HG03066 (cell line): Measurements from ENCODE around the gene PAFAH1B1.
A peak's percentile ranks its signal among the peaks of the same experiment; 100 is the strongest.

Experiments used
- ATAC-seq: cut with Tn5 transposase; IDR thresholded peaks from one replicate; pipeline ENCODE4 v1.9.1; 2021; ENCODE audit warnings: low read depth; ENCODE audit not compliant: unreplicated experiment

Gene PAFAH1B1

DNA sequence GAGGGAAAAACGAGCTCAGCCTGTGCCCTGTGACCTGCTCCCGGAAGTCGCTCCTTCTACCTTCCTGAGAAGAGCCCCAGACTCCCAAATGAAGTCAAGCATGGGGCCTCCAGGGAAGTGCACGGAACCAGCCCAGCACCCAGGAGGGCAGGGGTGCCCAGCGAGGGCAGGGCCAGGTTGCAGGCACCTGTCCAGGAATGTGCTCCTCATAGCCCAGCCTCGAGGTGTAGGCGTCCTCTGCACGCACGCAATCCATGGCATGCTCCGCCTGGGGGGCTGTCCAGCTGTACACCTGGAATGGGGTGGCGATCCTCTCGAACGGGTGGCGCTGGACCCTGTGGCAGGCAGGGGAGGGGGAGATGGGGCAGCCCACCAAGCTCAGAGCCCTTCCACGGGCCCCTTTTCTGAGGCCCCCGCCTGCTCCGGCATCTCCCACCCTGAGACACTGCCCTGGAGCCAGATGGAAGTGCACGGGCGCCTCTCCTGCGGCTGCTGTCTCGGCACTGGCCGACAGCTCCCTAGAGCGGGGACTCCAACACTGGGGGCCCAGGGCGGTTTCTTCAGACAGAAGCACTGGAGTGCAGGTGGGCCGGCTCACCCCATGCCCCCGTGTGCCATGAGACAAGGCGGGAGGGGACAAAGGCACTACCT, 107.2 kb downstream of the PAFAH1B1 start:
- ATAC-seq, result no peak

DNA sequence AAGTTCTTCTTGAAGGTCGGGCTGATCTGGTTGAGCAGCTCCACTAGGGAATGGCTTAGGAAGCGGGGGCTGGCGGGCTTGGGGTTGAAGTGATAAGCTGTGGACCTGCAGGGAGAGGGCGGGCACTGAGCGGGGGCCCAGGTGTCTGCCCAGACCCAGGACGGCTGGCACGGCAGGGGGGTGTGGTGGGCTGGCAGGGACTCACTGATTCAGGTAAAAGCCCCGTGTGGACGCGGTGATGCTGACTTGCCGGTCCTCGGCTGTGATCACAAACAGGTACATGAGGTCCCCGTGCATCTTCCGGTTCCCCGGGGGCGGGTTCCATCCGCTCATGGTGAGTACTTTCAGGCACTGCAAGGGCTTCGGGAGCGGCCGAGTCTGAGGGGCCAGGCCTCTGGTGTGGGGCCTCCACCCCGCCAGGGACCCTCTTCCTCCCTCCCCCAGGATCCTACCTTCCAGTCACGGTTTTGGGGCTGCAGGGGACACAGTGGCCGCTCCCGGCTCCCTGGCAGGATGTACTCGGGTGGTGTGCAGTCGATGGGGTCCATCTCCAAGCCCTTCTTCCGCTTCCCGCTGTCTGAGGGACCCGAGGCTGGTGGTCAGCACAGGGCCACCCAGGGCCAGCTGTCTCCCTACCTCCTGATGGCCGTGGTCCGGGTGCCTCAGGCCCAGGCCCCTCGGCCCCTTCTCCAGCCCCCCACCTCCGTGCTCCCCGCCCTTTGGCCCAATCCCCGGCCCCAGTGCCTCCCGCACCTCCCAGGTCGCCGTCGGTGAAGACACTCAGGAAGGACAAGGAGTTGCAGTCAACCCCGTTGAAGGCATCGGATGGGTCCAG, 107.9 kb downstream of the PAFAH1B1 start:
- no peak for ATAC-seq

DNA sequence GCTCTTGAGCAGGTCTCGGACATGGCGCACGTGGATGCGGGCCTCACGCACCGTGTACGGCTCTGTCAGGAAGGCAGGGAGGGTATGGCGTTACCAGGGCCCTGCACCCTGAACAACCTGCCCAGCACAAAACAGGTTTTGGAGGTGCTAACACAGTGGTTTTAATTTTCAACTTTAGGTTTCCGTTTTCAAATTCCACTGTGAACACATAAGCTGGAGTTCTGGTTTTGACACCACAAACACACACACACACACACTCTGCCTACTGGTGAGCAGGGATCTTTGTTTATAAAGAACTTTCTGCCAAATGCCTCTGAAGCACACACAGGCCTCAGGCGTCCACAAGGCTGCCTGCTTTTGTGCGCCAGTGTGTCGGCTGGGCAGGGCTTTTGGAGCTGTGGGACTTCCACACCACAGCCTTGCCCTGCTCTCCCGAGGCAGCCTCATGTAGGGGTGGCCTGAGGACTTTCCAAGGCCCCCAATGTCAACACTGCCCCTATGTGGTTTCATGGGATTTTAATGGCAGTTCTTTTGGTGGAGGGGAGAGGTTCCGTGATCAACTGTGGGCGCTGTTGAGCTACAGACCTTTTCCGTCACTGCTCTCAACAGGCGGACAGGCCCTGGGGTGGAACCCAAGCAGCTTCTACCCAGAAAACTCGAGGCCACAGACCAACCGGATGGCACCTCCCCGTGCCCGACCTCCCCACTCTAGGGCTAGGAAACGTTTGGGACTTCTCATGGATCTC, 108.7 kb downstream of the PAFAH1B1 start:
- ATAC-seq, result no peak

DNA sequence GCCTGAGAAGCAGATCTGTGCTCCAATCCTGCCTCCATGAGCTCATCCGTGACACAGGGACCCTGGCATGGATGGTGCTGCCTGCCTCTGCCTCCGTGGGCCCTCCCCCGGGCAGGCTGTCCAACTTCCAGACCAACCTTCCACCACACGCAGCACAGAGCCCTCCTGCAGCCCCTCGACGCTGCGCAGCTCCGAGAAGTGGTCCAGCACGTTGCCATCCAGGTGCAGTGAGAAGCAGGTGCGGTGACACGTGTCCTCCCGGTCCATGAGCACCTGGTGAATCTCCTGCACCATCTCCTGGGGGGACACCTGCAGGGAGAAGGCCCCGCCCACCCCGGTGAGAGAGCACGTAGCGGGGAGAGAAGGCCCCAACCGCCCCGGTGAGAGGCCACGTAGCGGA, 109.7 kb downstream of the PAFAH1B1 start:
- ATAC-seq, result no peak

DNA sequence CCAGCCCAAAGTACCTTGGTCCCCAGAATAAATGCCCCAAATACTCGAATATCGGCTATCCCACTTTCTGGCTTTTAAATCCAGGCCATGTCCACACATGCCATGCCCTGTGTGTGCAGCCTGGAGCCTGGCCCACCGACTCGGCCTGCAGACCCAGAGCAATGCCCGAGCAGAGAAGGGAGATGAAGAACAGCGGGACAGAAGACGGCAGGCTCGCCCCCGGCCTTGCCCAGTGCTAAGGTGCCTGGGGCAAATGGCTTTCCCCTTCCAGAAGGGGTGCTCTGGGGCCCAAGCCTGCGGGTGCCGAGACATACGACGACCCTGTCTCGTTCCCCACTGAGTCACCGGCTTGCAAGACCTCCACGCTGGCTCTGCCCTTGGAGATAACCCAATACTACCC, 110.2 kb downstream of the PAFAH1B1 start:
- no peak for ATAC-seq

DNA sequence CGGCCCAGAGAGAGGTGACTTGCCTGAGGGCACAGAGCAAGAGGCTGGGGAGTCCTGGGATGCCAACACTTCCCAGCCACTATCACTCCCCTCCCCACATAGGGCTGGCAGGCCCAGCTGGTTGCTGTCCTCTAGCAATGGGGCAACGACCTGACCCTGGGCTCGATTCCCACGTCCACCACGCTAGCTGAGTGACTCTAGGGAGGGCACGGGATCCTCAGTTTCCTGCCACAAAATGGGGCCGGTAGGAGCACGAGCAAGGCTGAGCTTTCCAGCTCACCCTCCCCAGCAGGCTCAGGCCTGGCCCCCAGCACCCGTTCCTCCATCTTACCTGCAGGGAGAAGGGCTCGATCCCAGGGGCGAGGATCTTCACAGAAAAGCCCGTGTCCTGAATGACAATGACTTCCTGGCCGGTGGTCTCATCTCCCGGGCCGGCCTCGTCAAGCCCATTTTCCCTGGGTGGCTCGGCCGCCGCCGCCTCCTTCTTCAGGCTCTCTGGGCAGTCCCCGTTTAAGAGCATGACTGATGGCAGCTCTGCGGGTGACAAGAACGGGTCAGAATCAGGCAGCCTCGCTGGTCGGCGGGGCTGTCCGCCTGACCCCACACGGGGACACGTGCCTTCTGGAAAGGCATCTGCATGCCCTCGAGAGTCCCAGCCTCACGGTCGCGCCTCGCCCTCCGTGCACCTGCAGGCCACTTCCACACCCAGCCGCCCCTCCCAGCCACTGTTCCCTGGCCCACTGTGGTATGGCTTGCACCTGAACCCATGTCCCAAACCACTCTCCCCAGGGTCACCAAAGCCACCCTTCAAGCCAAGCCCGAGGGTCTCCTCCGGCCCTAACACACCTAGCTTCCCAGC, 110.8 kb downstream of the PAFAH1B1 start:
- ATAC-seq, result no peak

DNA sequence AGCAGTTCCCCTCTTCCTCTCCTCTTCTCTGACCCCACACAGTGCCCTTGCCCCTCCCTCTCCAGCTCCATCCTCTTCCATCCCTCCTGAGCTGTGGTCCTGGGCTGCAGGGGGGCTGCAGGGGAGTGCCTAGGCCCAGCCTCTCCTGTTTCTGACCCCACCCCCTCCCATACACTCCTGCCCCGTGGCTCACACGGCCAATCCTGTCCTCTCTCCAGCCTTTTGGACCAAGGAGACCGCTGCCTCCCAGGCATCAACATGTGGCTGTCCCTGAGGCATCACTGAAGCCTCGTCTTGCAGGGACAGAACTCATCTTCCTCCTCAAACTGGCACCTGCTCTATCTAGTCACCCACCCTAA, 111.4 kb downstream of the PAFAH1B1 start:
- ATAC-seq, result no peak

DNA sequence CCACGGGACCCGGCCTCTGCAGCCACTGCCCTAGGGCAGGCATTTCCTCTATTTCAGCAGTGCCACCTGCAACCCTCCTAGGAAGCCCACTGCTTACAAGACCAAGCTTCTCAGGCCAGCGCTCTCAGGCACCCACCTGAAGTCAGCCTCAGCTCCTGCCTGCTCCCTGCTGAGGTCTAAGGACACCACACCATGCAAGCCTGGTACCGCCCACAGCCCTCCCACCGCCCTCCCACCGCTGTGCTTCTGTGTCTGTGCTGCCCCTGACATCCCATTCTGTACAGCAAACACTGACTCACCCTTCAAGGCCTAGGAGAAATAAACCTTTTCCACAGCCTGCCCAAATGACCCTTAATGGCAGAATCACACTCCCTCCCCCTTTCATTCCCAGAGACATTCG, 111.8 kb downstream of the PAFAH1B1 start:
- ATAC-seq, result no peak

DNA sequence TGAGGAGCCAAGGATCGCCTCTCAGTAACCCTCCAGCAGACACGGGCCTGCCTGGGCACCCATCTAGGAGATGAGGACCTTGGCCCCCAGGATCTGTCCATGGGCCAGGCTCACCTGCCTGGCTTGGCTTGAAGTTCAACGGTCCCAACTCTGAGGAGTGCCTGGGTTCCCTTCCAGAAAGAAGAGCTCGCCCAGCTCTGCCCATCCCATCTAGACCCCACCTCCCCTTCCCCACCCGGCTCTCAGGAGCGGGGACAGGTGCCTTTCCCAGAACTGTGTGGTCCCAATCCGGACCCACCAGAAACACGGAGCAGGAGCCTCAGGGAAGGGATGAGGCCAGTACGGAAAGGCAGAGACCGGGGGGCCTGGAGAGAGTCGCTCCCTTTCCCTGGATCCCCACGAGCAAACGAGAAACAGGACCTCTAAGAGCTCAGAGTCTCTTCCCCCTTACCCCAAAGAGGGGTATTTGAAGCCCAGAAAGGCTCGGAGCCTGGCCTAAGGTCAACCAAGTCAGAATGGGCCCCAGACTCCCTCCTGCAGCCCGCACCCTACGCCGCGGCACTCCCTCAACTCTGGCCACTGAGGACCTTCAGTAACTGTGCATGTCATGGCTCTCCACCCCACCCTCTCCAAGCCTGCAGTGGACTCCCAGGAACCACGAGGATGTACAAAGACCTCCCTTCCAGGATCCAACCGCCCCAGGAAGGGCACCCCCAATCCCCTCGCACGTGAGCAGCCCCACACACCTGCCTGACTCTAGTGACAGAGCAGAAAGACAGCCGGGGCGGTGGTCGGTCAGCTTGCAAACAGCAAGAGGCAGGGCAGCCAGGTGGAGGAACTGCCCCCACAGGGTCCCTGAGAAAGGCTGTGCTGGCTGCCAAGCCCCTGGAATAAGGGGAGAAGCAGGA, 112.7 kb downstream of the PAFAH1B1 start:
- no peak for ATAC-seq

DNA sequence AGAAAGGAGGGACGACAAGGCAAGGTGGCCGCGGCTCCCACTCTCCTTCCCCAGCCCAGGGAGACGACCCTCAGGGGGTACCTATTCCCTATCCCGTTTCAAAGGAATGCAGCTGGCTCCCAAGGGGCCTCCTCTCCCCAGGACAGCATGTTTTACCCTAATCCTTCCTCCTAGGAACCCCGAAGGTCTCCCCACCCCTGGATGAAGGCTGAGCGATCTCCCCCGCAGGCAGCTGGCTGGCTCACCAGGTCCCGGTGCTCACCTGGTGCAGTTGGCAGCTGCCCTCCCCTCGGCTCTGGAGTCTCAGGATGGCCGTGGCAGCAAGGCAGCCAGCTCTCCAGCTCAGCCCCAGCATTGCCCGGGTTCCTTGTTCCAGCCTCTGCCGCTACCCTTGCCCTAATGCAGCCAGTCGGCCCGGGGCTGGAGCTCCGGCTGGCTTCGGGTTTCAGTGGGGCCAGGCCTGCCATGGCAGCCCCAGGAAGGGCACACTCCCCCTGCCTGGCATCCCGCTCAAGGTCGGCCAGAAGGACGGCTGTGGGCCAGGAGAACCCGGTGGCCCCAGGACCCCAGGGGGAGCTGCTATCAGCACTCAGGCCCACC, 113.6 kb downstream of the PAFAH1B1 start:
- ATAC-seq, result no peak

DNA sequence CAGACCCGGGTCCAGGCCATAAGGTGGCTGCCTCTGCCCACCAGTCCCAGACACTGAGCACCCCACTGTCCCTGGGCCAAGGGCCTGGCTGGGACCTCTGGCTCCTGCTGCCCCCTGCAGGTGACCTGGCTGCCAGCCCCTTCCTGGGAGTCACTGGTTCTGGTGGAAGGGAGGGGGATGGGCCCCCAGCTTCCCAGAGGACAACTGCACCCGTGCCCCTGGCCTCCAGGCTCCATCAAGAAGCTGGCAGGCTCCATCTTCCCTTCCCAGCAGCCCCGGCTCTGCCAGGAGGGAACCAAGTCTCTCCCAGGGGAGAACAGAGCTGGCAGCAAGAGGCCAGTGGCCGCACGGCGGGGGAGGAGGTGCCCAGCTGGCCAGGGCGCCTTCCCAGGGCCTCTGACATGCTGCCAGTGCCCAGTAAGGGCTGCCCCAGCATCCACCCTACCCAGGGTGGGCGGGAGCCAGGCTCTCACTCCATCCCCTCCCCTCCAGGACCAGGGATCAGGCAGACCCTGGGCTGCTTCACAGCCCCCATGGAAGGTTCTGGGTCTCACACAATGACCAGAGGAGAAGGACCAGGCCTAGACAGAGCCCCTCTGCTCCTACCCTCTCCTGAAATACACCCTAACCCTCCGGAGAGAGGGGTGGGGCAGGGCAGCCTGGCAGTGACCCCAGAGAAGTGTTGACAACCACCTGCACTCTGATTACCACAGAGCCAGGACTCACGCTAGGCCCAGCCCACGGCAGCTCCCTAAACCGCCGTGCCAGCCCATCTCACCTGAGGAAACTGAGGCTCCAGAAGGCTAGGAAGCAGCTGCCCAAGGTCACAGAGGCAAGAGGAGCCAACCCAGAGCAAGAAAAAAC, 114.5 kb downstream of the PAFAH1B1 start:
- no peak for ATAC-seq

DNA sequence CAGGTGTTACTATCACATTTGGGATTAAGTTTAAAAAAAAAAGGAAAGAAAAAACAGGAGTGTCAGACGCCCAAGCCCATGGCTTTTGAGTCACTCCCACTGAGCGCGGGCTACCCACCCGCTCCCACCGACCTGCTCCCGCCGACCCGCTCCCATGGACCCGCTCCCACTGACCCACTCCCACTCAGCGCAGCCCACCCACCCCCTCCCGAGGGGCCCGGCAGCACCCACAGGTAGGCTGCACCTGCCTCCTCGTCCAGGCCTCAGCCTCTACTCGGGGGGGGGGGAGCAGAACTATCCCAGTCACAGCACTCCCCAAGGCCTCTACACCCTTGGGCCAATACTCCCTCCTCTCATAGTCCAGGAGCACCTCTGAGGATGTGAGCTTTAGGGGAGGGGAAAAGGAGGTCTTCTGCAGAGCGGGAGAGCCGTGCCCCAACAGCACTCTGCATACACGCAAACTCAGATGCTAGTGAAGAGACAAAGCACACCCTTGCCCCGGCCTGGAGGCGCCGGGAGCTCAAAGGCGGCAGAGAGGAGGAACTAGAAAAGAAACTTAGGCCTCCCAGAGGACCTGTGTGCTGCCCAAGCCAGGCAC, 115.2 kb downstream of the PAFAH1B1 start:
- no peak for ATAC-seq

DNA sequence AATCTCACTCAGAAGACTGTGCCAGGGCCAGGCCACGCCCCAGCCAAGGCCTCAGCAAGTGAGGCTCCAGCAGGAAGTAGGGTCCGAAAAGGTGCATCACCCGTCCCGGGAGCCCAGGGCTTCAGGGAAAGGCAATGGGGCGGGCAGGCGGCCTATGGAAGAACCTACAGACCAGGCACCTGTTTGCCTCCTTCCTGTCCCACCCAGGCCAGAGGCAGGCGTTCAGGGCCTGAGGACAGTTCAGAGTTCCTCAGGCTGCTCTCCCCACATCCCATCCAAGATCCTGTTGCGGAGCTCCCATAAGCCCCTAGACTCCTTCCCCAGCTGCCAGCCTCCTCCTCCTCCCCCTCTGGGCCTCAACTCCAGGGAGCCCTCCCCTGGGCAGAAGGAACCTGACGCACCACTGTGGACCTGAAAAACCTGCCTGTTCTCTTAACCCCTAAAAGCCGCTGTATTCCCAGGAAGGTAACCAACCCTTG, 115.8 kb downstream of the PAFAH1B1 start:
- no peak for ATAC-seq

DNA sequence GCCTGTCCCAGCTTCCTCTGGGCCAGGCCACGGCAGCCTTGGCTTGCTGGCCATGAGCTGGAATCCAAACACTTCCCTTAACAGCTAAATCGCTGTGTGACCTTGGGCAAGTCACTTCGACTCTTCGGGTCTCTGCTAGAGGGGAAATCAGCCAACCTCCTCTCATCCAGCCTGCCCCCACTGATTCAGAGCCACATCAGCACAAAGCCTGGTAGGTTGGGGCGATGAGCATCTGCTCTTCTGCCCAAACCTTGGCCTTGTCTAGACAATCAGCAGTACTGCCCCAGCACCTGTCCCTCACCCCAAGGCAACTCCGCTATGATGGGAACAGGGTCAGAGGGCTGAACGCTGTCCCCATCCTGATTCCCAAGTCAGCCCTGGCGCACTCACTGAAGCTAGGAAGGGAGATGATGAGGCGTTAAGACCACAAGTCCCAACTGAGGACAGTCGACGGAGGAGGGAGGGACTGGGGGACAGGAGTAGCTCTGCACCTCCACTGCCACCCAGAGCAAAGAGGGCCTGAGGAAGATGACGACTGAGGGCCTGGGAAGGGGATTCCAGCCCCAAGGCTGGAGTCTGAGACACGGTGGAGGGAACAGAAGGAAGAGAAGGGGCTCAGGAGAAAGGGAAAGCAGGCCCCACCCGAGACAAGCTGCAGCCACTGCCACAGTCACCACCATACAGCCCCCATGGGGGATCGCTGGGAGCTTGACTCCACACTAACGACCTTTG, 116.8 kb downstream of the PAFAH1B1 start:
- no peak for ATAC-seq

DNA sequence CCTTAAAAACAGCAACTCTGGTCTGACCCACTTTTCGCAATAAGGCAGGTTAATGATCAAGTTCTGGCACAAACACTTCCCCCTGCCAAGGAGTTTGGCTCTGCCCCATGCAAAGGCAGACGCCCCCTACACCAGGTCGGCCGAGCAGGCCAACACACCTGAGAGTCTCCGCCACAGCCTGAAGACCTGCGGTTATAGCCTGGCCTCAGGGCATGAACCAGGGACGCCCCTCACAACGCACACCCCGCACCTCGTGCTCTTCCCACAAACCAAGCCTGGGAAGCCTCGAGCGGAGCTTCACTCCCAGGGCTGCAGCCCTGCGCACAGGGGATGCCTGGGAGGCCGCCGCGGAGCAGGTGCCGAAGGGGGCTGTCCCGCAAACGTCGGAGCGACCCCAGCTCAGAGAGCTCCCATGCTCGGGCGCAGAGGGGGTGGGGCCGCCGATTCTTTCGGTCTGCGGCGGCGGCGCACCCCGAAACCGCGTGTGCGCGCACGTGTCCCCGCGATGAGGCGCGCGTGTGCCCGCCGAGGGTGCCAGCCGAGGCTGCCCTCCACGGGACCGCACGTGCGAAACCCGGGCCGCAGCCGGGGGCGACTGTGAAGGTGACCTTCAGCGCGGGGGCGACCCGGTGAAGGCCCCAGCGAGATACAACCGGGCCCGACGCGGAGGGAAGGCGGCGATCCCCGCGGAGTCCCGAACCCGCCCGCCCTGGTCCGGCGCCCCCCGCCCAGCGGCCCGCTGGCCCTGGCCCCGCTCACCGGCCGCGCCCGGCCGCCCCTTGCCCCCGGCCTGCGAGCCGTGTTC, 117.6 kb downstream of the PAFAH1B1 start:
- ATAC-seq, result peak; percentile 11

DNA sequence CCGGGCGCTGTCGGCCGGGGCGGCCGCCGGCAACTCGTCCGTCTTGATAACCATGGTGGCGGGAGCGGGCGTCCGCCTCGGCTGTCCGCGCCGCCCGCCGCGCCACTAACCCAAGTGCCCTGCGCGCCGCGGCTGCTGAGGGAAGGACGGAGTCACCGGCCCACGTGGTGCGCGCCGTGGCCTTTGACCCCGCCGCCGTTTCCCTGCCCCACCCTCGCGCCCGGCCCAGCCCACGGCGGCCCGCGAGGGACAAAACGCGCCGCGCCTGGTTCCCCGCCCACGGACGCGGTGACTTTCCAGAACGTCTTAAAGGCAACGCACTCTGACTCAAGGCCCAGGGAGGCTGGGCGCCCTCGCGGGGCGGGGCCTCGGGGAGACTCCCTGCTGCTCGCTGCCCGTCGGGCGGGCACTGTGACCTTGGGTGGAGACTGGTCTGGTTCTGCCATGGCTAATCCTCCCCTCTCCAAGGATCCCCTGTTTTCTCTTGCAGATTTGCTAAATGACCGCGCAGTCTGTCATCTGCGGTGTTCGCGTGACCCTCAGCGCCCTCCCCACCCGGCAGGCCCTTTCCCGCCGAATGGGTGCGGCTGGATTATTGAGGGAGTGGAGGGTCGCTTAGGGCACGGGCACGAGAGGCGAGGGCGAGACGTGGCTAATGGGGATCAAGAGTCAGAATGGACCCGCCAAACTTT, 118.3 kb downstream of the PAFAH1B1 start, which contains the start of gene CLUH:
CLUH (minus strand) TSS at position 157 of the 692 bp plus-strand sequence; CDS start at position 54, 103 bp downstream.
- peak; percentile 65 for ATAC-seq
